Measurements from ENCODE around the gene NRXN3. TPM values are rescaled to one million over a fixed set of nuclear protein-coding genes. Genes with fewer than 3 reads are reported as not detected.

NRXN3 gene
- total RNA-seq, 1 experiment from 2014 or later: not detected

DNA sequence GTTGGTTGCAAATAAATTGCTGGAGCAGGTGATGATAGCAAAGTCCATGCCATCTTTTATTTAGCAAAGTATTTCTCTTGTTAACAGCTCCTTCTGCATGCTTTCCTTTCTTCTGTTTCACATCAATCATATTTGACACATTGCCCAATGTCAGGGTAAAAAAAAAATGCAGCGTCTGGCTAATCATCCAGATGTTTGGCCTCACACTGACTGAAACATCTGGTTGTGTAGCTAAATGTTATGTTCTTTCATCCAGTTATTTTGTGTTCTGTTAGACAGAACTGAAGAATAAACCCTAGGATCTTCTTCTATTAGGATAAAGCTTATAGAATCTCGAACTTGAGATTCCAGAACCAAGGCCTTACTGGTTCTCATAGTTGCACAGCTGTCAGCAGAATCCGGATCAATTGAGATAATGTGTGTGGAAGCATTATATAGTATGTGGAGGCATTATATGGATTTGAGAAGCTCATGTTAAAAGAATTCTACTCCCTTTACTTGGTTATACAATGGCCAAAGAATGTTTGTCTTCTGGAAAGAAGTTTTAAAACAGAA, 1182.0 kb downstream of the NRXN3 start:
- DNase-seq: no peak
- no TSS peak for BruUV-seq (replicated peaks)
- Mint-ChIP-seq H3K36me3 (ENCODE audit: insufficient read depth, unreplicated experiment) (no peaks in the 10 kb centered on the region), H3K27ac (ENCODE audit: unreplicated experiment) (no peak overlapping the region), H3K27me3 (ENCODE audit: unreplicated experiment) (no peaks in the 10 kb centered on the region), H3K4me1 (ENCODE audit: low read depth, unreplicated experiment) (no peaks in the 10 kb centered on the region), H3K9me3 (ENCODE audit: low read depth, unreplicated experiment) (no peaks in the 10 kb centered on the region), H3K4me3 (ENCODE audit: low read depth, unreplicated experiment) (no peak overlapping the region)
- TF ChIP-seq, protein P1, sequence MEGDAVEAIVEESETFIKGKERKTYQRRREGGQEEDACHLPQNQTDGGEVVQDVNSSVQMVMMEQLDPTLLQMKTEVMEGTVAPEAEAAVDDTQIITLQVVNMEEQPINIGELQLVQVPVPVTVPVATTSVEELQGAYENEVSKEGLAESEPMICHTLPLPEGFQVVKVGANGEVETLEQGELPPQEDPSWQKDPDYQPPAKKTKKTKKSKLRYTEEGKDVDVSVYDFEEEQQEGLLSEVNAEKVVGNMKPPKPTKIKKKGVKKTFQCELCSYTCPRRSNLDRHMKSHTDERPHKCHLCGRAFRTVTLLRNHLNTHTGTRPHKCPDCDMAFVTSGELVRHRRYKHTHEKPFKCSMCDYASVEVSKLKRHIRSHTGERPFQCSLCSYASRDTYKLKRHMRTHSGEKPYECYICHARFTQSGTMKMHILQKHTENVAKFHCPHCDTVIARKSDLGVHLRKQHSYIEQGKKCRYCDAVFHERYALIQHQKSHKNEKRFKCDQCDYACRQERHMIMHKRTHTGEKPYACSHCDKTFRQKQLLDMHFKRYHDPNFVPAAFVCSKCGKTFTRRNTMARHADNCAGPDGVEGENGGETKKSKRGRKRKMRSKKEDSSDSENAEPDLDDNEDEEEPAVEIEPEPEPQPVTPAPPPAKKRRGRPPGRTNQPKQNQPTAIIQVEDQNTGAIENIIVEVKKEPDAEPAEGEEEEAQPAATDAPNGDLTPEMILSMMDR (IDR thresholded peaks at IDR 0.05; ENCODE audit: unreplicated experiment): no peak
- intact Hi-C loops (cut with micrococcal nuclease; ENCODE audit: unreplicated experiment): no loop called here
- CTCF ChIA-PET: no interaction called here

DNA sequence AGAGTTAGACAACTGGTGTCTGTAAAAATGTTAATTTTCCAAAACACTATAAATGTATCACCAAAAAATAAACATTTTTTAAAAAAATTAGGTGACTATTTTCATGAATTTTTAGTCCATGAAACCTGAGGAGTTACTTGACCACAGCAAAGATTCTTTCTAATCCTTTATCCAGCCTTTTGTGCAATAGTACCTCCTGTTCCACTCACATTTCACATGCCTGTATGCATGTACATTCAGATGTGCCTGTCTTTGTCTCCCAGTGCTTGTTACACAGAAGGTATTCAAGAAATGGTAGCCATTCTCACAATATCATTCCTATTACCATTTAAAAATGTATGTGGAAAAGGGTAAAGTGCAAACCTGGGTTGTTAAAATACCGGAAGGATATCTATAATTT, 1184.2 kb downstream of the NRXN3 start:
- Mint-ChIP-seq H3K27ac (ENCODE audit: unreplicated experiment) (no peak overlapping the region), H3K9me3 (ENCODE audit: low read depth, unreplicated experiment) (no peaks in the 10 kb centered on the region), H3K4me1 (ENCODE audit: low read depth, unreplicated experiment) (no peaks in the 10 kb centered on the region), H3K27me3 (ENCODE audit: unreplicated experiment) (no peaks in the 10 kb centered on the region), H3K4me3 (ENCODE audit: low read depth, unreplicated experiment) (no peak overlapping the region), H3K36me3 (ENCODE audit: insufficient read depth, unreplicated experiment) (no peaks in the 10 kb centered on the region)
- no peak for DNase-seq
- no TSS peak for BruUV-seq (replicated peaks)
- TF ChIP-seq, protein P1 (IDR thresholded peaks at IDR 0.05; ENCODE audit: unreplicated experiment): no peak
- CTCF ChIA-PET: no interaction called here
- intact Hi-C loops (cut with micrococcal nuclease; ENCODE audit: unreplicated experiment): no loop called here

DNA sequence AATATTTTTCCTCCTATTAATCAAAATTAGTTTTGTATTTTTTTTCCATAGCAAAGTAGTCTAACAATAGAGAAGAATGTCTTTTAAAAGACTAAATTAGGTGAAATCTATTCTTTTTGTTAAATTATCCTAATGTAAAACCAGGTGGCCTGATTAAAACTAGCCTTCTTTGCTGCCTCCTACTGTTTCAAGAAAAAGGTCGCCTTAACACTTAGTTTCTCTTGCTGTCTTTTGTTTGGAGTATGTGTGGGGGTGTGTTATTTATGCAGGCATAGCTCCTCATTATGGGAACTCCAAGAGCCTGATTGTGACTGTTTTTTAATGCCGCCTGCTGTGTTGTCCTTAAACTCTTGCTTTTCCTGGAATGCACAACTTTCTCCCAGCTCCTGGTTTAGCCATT, 1185.9 kb downstream of the NRXN3 start:
- H3K27ac Mint-ChIP-seq (ENCODE audit: unreplicated experiment): no peak overlapping the region
- no peaks in the 10 kb centered on the region for H3K27me3 Mint-ChIP-seq (ENCODE audit: unreplicated experiment)
- no peak for DNase-seq
- TF ChIP-seq, protein P1 (IDR thresholded peaks at IDR 0.05; ENCODE audit: unreplicated experiment): no peak
- CTCF ChIA-PET: no interaction called here
- no peaks in the 10 kb centered on the region for H3K9me3 Mint-ChIP-seq (ENCODE audit: low read depth, unreplicated experiment)
- intact Hi-C loops (cut with micrococcal nuclease; ENCODE audit: unreplicated experiment): no loop called here
- no peaks in the 10 kb centered on the region for H3K4me1 Mint-ChIP-seq (ENCODE audit: low read depth, unreplicated experiment)
- BruUV-seq (replicated peaks): no TSS peak
- no peak overlapping the region for H3K4me3 Mint-ChIP-seq (ENCODE audit: low read depth, unreplicated experiment)
- H3K36me3 Mint-ChIP-seq (ENCODE audit: insufficient read depth, unreplicated experiment): no peaks in the 10 kb centered on the region

DNA sequence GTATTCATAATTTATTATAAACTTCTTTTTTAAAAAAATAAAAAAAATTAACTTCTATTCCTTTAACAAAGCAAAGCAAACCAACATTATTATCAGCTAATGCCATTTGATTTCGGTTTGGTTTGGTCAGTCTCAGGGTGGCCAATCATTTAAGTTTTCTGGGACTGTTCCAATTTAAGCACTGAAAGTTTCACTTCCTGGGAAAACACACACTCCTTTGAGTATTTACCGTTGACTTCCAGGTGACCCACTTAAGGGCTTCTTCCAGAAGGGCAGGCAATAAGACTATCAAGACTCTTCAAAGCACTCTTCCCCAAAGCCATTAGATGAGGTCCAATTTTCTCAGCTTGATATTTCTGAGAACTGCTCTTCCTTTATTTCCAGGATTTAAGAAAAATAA, 1187.1 kb downstream of the NRXN3 start:
- TF ChIP-seq, protein P1 (IDR thresholded peaks at IDR 0.05; ENCODE audit: unreplicated experiment): no peak
- H3K4me1 Mint-ChIP-seq (ENCODE audit: low read depth, unreplicated experiment): no peaks in the 10 kb centered on the region
- no peak overlapping the region for H3K4me3 Mint-ChIP-seq (ENCODE audit: low read depth, unreplicated experiment)
- no peaks in the 10 kb centered on the region for H3K9me3 Mint-ChIP-seq (ENCODE audit: low read depth, unreplicated experiment)
- no peaks in the 10 kb centered on the region for H3K36me3 Mint-ChIP-seq (ENCODE audit: insufficient read depth, unreplicated experiment)
- CTCF ChIA-PET: no interaction called here
- H3K27ac Mint-ChIP-seq (ENCODE audit: unreplicated experiment): no peak overlapping the region
- intact Hi-C loops (cut with micrococcal nuclease; ENCODE audit: unreplicated experiment): no loop called here
- DNase-seq: no peak
- no TSS peak for BruUV-seq (replicated peaks)
- no peaks in the 10 kb centered on the region for H3K27me3 Mint-ChIP-seq (ENCODE audit: unreplicated experiment)
